ENCODE measurements around the gene INSIG2. TPM values are rescaled to one million over a fixed set of nuclear protein-coding genes. Genes with fewer than 3 reads are reported as not detected.
A peak's percentile ranks its signal among the peaks of the same experiment; 100 is the strongest.

Gene INSIG2
- 28.1 TPM for total RNA-seq

DNA sequence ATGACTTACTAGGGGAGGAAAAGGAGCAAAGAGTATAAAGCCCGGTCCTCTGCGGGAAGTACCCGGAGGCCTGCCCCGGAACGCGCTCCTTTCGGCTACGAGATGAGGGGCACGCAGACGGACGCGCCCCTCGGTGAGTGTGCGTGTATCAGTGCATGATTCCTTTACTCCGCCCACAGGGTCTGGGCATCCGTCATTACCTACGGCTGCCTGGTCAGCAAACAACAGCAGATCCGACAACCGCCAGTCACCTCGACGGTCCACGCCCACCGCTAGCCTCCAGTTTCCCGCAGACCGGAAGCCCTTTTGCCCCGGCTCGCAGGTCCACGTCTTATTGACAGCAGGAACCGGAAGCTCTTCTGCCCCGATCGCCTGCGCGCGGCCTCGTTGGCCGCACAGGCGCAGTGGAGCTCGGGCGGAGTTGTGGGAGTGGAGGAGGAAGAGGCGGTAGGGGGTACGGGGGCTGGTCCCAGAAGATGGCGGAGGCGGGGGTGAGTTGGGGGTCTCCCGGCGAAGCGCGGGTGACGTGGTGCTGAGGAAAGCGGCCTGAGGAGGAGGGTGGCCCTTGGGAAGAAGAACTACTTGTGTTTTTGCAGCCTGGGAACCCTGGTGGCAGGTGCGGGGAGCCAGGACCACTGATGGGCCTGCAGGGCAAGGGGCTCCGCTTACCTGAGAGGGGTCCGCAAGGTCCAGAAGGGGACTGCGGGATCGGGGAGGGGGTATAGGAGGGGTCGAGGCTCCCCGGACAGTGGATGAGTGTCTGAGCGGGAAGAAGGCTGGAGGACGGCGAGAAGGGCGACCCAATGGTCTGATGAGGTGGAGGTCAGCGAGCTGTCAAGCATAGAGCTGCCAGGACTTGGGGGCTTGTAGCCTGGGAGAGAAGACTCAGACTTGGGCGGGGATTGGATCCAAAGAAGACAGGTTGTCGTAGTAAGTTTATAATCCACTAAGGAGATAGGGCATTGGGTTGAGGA lies at the start of gene INSIG2:
Gene INSIG2 (plus strand): TSS at position 421 of the 974 bp plus-strand sequence. CDS start 8,086 bp downstream, outside the sequence.
- DNase-seq (ENCODE audit: low spot score in 2 of 2) (peak; percentile 58 to 81), FAIRE-seq (no peak)

DNA sequence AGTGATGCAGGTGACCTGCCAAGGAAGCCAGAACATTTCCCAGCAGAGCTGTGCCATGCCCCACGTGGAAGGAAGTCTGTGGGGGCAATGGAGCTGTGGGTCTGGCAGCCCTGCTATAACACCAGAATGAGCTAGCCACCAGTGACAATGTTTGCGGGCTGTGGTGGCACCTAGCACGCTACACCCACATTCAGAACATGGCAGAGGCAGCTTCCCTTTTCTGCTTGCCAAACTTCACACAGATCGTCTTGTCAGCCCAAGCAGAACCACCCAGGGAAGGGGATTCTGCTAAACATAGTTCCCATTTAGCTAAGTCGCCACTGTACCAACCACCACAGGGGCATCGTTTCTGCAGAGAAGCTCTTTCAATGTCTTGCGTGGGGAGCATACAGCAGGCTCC lies 47.4 kb upstream of the INSIG2 start:
- FAIRE-seq, result no peak
- DNase-seq (ENCODE audit: low spot score in 2 of 2), result no peak

- FAIRE-seq (no peak), DNase-seq (ENCODE audit: low spot score in 2 of 2) (no peak)
These were observed 44.1 kb upstream of the INSIG2 start for GRCh38 chr2:118044103-118044716.

DNA sequence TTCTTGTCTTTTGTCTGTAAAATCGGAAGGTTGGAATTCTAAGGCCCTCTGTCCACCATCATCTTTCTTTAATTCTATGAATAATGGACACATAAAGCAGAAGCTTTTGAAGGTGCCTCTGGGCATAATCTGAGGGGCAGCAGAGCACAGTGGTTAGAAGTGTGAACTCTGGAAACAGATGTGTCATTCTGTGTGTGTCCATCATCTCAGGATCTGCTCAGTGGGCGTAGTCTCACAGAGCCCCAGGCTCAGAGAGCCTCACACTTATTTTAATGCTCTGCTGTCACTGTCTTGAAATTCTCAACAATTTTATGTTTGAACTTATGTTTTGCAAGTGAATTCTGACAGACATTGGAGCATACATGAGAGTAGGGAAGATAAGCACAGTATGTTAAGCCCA lies 43.4 kb upstream of the INSIG2 start:
- DNase-seq (ENCODE audit: low spot score in 2 of 2) (no peak), FAIRE-seq (no peak)

DNA sequence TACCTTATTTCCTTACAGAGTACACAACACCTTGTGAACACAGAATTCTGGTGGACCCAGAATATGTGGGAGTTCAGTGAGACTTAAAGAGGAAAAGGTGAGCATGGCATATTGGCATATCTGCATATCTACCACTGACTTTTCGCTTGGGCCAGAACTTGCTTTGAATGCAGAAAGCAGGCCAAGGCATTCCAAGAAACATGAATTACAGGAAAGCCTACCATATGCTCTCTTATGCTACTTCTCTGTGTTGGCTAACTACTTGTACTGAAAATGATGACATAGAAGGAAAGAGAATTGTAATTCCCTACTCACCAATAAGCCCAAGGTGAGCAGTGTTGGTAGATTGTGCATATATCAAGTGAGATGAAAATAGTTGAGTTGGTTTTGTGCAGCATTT lies 43.0 kb upstream of the INSIG2 start:
- no peak for DNase-seq (ENCODE audit: low spot score in 2 of 2)
- no peak for FAIRE-seq

DNA sequence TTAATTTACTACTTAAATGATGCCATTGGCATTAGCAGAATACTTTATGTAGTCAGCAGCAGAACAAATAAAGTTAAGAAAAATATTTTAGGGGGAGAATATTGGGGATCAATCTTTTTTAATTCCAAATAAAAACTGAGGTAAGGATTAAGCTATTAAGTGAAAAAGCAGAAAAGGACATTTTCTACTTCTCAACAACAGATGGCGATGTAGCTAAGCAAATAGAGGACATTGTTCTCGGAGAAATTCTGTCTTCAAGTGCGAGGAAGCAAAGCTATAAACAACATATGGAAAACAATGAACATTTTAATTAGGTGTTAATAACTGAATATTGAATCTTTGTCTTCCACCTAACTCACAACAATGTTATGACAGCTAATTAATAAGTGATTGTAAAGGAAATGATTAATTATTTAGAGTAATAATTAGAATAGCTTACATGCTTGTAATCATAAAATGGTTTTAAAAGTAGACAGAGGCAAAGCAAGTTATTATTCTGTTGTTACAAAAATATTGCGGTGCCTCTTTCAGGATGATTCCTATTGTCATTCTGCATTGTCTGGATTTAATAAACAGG lies 41.5 kb upstream of the INSIG2 start:
- FAIRE-seq, result peak; percentile 90
- DNase-seq (ENCODE audit: low spot score in 2 of 2), result peak; percentile 12 to 41

- no peak for FAIRE-seq
- DNase-seq (ENCODE audit: low spot score in 2 of 2), result no peak
These were observed 40.9 kb upstream of the INSIG2 start for GRCh38 chr2:118047380-118047826.

- FAIRE-seq (no peak), DNase-seq (ENCODE audit: low spot score in 2 of 2) (no peak)
These were observed 39.9 kb upstream of the INSIG2 start for GRCh38 chr2:118048401-118048800.

- no peak for DNase-seq (ENCODE audit: low spot score in 2 of 2)
- FAIRE-seq, result no peak
These were observed 39.0 kb upstream of the INSIG2 start for GRCh38 chr2:118049140-118049815.

- DNase-seq (ENCODE audit: low spot score in 2 of 2) (no peak), FAIRE-seq (no peak)
These were observed 38.5 kb upstream of the INSIG2 start for GRCh38 chr2:118049816-118050140.

- DNase-seq (ENCODE audit: low spot score in 2 of 2), result no peak
- no peak for FAIRE-seq
These were observed 37.9 kb upstream of the INSIG2 start for GRCh38 chr2:118050386-118050785.

DNA sequence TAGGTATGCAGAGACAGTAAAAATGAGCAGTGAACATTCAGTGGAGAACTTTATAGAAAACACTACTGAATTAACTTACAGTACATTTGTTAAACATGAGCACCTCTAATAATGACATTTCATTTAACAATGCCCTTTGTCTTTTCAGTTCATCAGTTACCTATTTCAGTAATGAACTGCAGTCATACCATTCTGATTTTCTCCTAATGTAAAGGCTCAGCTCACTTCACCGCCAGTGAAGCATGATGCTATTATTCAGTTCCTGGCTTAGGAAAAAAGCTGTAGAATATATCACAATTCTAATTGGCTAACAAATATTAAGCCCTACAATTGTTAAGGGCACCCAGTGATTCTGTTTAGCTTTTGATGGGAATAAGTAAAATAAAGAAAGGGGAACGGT lies 37.3 kb upstream of the INSIG2 start:
- DNase-seq (ENCODE audit: low spot score in 2 of 2) (no peak), FAIRE-seq (no peak)

- FAIRE-seq, result no peak
- no peak for DNase-seq (ENCODE audit: low spot score in 2 of 2)
These were observed 36.4 kb upstream of the INSIG2 start for GRCh38 chr2:118051826-118052358.

- FAIRE-seq, result no peak
These were observed 35.8 kb upstream of the INSIG2 start for GRCh38 chr2:118052474-118052873.

GRCh38 chr2:118053681-118054080 lies 34.6 kb upstream of the INSIG2 start:
- FAIRE-seq (no peak), DNase-seq (ENCODE audit: low spot score in 2 of 2) (no peak)

More at GRCh38 chr2:118052474-118052873, 35.8 kb upstream of the INSIG2 start:
- no peak for DNase-seq (ENCODE audit: low spot score in 2 of 2)

DNA sequence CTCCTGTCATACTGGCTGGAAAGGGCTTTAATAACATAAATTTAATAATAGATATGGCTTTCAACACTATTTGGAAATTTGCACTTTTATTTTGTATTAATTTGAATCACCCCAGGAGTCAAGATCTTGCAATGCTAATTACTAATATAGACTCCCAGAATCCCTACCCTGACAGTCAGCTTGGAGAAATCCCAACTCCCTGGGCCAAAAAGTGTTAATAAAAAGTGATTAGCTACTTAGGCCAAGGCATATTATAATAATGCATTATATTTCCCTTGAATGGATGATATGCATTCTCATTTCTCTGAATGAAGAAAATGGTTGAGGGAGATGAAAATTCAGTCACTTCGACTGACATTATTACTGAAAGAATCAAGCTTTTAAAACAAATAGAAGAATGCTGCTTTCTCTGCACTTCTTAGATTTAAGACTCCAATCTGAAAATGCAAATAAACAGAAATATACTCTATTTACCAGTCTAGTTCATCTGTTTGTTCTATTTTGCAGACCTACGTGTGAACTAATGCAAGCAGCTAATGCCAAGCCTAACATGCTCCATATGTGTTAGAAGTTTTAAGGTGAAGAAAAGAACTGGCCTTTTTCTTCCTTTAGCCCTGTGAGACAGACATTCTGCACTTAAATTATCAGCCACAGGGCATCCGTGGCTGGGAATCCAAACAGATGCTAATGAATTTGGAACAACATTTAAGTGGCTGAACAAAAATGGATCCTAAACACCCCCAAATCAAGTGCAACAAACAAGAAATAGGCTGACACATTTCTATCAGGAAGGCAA lies 33.9 kb upstream of the INSIG2 start:
- no peak for FAIRE-seq
- no peak for DNase-seq (ENCODE audit: low spot score in 2 of 2)

- DNase-seq (ENCODE audit: low spot score in 2 of 2) (no peak), FAIRE-seq (no peak)
These were observed 32.6 kb upstream of the INSIG2 start for GRCh38 chr2:118055512-118056164.

GRCh38 chr2:118056165-118056534 lies 32.1 kb upstream of the INSIG2 start:
- FAIRE-seq, result no peak
- no peak for DNase-seq (ENCODE audit: low spot score in 2 of 2)

DNA sequence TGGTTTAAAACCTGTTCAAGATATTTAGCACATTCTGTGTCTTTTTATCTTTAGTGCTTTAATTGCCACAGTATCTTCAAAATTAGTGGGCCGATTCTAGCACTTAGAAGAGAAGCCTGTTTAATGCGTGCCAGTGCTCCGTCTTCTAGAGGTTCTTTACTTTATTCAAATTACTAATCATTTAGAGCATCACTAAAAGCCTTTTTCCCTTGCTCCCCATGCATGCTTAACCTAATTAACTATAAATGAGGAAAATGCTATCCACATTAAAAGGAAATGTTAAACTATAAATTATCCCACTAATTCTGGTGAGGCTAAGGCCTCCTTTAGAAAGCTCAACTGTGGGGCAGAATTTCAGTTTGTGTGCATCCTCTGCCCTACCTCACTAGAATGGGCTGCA lies 31.5 kb upstream of the INSIG2 start:
- no peak for FAIRE-seq
- DNase-seq (ENCODE audit: low spot score in 2 of 2), result no peak

All from frontal cortex (tissue), 4 donors.